Tracheal epithelial cell (primary cell): Measurements from ENCODE around the gene ARL6IP4. TPM values are rescaled to one million over a fixed set of nuclear protein-coding genes. Genes with fewer than 3 reads are reported as not detected.

Experiments
- total RNA-seq: library from RNA; depleted of rRNA; stranded (reverse); fragments of >200 nt; gene quantifications from 2 replicates; pipeline ENCODE4 v1.2.1, GENCODE V29; 2014

The ARL6IP4 gene
- total RNA-seq, result 160 and 183 TPM in 2 replicates

DNA sequence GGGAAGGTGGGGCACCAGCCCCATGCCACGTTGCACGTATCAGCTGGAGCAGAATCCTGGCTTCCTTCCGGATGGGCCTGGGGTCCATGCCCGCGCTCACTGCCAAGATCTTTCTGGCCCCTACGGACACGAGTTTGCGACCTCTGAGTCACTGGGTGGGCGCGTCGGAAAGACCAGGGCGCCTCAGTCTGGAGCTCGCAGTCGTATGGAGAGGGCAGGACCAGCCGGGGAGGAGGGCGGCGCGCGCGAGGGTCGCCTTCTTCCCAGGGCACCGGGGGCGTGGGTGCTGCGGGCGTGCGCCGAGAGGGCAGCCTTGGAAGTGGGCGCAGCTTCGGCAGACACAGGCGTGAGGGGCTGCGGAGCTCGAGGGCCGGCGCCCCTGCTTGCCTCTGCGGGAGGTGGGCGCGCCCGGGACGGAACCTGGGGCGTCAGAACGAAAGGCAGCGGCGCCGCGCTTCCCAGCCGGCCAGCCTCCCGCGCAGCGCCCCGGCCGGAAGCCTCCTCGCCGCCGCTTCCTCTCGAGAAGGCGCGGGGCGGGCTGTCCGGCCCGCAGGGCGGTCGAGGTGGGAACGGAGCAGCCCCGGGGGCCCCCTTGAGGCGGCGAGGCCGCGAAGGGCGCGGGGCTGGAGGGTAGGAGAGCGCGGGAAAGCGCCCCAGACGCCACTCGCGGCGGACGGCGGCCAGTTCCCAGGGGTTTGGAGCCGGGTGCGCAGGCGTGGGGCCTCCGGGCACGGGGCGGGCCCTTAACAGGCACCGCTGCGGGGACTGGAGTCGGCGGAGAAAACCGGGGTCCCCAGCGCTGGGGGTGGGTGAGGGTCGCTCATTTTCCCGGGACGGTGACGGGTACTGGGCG lies at the start of gene ARL6IP4:
TSS of gene ARL6IP4 (plus strand) at position 499 of the 853 bp plus-strand sequence. CDS start 459 bp downstream, outside the sequence.

DNA sequence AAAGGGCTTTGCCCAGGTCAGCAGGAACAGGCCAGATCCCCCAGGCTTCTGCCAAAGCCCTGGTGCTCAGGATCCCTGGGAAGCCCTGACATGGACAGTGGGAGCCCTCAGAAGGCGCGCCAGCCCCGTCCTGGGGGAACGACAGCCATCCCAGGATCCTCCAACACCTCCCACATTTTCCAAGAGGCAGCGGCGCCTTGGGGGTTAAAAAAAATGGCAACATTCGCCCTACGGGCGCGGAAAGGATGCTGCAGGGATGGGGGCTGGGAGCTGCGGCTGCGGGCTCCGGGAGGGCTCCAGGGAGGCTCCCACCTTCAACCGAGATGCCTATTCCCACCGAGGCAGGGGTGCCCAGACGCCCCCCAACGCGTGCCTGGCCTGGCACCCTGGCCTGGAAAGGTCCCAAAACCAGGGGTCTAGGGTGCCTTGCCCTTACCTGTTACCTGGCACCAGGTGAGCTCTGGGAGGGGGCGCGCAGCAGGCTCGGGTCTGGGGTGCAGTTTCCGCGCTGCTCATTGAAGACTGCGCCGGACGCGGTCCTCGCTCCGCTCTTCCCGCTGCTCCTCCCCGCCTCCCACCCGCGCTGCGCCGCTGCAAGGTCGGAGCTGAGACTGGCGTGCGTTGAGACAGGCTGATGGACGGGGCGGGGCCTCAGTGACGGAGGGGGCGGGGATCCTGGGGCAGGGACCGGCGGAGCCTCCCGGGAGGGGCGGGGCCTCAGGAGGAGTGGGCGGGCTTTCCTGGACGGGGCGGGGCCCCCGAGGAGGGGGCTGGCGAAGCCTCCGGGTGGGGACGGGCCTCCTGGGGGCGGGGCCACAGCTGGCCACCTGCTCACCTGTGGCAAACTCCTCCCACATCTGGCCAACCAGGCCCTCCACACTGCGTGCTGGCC lies 14.4 kb upstream of the ARL6IP4 start, which contains the start of gene ABCB9:
TSS of gene ABCB9 (minus strand) at position 613 of the 892 bp plus-strand sequence. CDS start 6,228 bp downstream, outside the sequence.

DNA sequence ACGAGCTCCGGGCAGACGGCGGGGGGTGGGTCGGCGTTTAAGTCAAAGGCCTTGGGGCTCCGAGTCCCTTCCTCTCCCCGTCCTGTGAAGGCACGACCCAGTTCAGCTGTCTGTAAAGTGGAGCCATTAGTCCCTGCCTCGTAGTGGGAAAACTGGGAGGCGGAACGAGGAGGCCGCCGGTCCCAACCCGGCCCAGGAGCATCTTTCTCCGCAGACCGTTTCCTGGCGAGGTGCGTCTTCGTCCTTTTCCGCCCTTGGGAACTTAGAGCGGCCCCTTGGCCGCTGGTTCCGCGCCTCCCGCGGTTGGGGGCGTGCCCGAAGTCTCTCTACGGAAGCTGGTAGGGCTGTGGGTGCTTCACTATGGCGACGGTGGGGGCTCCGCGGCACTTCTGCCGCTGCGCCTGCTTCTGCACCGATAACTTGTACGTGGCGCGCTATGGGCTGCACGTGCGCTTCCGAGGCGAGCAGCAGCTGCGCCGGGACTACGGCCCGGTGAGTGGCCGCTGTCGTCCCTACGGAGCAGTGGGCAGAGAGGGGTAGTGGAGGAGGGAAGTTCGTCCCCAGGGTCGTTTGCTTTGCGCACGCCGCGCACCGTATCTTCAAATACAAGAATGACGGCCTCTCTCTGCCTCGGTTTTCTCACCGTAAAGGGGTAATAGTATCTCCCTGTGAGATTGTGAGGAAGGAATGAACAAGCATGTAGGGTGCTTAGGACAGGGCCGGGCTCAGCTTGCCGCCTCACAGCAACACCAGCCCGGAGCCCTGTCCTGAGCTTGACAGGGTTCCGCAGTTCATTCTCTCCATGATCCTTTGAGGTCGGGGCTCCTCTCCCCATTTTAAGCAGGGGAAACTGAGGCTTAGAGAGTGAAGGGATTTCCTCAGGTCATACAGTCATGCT lies 5.3 kb upstream of the ARL6IP4 start, which contains the start of gene OGFOD2:
TSS of gene OGFOD2 (plus strand) at position 353 of the 898 bp plus-strand sequence. CDS start at position 361, 8 bp downstream.

Other genes with a start within 250 kb of the ARL6IP4 start
- 0.21 and 0.24 TPM in 2 replicates for gene HCAR1, start 249.8 kb upstream of the ARL6IP4 start, total RNA-seq
- gene DENR, start 227.9 kb upstream of the ARL6IP4 start, total RNA-seq, result 28.8 and 31.3 TPM in 2 replicates
- 0.64 and 0.96 TPM in 2 replicates for gene CCDC62, start 206.1 kb upstream of the ARL6IP4 start, total RNA-seq
- gene HIP1R, start 145.2 kb upstream of the ARL6IP4 start, total RNA-seq, result 40.9 and 60.7 TPM in 2 replicates
- gene VPS37B, start 84.6 kb upstream of the ARL6IP4 start, total RNA-seq, result 19.3 and 25.6 TPM in 2 replicates
- gene ABCB9, start 14.2 kb upstream of the ARL6IP4 start, total RNA-seq, result 3.1 and 8.3 TPM in 2 replicates
- 7.0 and 8.5 TPM in 2 replicates for gene OGFOD2, start 5.4 kb upstream of the ARL6IP4 start, total RNA-seq
- gene PITPNM2, start 170.4 kb downstream of the ARL6IP4 start, total RNA-seq, result 1.7 TPM in 2 replicates